Nephron progenitor cell (in vitro differentiated cells): ENCODE measurements around the gene HS1BP3.

ENCODE experiments used
- DNase-seq: peaks from one replicate; pipeline ENCODE4 v3.0.0; 2021
- H3K27ac Mint-ChIP-seq: 2 replicates; pipeline ENCODE4 v1.8.0; 2021; ENCODE audit warnings: mild to moderate bottlenecking, moderate library complexity, mixed read lengths
- H3K27me3 Mint-ChIP-seq: 2 replicates; pipeline ENCODE4 v1.8.0; 2021; ENCODE audit warnings: mild to moderate bottlenecking, low read depth, mixed read lengths; ENCODE audit not compliant: poor library complexity
- H3K36me3 Mint-ChIP-seq: 2 replicates; pipeline ENCODE4 v1.8.0; 2021; ENCODE audit warnings: low read depth, mixed read lengths
- H3K4me1 Mint-ChIP-seq: 2 replicates; pipeline ENCODE4 v1.8.0; 2021; ENCODE audit warnings: mixed read lengths
- H3K4me3 Mint-ChIP-seq: 2 replicates; pipeline ENCODE4 v1.8.0; 2021; ENCODE audit warnings: mild to moderate bottlenecking, moderate library complexity, mixed read lengths
- H3K9me3 Mint-ChIP-seq: 2 replicates; pipeline ENCODE4 v1.8.0; 2021; ENCODE audit warnings: mild to moderate bottlenecking, moderate library complexity, mixed read lengths
- TF ChIP-seq, protein P1 (sequence below): fragments of 200-600 bp; sonication (generic); IDR thresholded peaks from 2 replicates; pipeline ENCODE4 v1.5.0; 2021; ENCODE audit warnings: antibody characterized with exemption

The HS1BP3 gene

DNA sequence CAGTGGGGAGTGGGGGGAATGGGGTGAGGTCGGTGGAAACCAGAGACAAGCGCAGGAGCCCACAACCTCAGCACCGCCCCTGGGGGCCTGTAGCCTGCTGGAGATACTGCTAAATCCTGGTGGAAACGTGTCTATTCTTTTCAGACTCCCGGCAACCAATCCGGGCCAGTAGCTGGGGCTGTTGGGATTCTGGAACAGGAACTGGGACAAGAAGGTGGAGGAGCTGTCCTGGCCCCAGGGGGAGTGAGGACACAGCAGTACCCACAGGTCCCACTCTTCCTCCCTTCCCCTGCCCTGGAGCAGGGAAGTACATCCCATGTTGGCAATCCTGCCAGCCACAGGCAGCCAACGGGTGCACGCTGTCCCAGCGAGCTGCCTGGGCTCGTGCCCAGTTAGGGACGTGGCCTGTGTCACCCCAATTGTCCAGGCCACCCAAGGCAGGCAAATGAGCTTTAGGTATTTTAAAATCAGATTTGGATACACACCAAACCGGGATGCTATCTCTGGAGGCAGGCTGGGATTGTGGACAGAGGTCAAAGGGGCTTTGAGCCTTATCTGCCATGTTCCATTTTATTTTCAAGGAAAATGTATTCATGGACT is 51.8 kb downstream of the HS1BP3 start:
- no peaks in the 10 kb centered on the region for H3K9me3 Mint-ChIP-seq
- peaks cover 4% of the 10 kb centered on the region for H3K27me3 Mint-ChIP-seq
- TF ChIP-seq, protein P1, sequence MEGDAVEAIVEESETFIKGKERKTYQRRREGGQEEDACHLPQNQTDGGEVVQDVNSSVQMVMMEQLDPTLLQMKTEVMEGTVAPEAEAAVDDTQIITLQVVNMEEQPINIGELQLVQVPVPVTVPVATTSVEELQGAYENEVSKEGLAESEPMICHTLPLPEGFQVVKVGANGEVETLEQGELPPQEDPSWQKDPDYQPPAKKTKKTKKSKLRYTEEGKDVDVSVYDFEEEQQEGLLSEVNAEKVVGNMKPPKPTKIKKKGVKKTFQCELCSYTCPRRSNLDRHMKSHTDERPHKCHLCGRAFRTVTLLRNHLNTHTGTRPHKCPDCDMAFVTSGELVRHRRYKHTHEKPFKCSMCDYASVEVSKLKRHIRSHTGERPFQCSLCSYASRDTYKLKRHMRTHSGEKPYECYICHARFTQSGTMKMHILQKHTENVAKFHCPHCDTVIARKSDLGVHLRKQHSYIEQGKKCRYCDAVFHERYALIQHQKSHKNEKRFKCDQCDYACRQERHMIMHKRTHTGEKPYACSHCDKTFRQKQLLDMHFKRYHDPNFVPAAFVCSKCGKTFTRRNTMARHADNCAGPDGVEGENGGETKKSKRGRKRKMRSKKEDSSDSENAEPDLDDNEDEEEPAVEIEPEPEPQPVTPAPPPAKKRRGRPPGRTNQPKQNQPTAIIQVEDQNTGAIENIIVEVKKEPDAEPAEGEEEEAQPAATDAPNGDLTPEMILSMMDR, result no peak
- no peak for DNase-seq
- peak overlapping the region; percentile 91 for H3K27ac Mint-ChIP-seq
- H3K4me3 Mint-ChIP-seq, result no peak overlapping the region
- no peaks in the 10 kb centered on the region for H3K36me3 Mint-ChIP-seq
- H3K4me1 Mint-ChIP-seq, result peaks cover 86% of the 10 kb centered on the region

DNA sequence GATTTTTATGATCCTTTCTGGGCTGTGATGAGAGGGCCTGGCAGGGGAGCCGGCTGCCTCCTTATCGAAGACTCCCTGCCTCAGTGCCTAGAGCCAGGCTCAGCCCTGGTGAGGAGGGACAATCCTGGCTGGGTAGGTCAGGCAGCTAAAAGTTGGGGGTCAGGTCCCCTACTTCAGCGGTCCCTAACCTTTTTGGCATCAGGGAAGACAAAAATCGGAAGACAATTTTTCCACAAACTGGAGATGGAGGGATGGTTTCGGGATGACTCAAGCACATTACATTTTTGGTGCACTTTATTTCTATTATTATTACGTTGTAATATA is 53.1 kb downstream of the HS1BP3 start:
- no peaks in the 10 kb centered on the region for H3K9me3 Mint-ChIP-seq
- DNase-seq, result no peak
- H3K27me3 Mint-ChIP-seq, result no peaks in the 10 kb centered on the region
- H3K4me1 Mint-ChIP-seq, result peaks cover 90% of the 10 kb centered on the region
- TF ChIP-seq, protein P1, result no peak
- peak overlapping the region; percentile 44 for H3K4me3 Mint-ChIP-seq
- no peaks in the 10 kb centered on the region for H3K36me3 Mint-ChIP-seq
- H3K27ac Mint-ChIP-seq, result peak overlapping the region; percentile 97

DNA sequence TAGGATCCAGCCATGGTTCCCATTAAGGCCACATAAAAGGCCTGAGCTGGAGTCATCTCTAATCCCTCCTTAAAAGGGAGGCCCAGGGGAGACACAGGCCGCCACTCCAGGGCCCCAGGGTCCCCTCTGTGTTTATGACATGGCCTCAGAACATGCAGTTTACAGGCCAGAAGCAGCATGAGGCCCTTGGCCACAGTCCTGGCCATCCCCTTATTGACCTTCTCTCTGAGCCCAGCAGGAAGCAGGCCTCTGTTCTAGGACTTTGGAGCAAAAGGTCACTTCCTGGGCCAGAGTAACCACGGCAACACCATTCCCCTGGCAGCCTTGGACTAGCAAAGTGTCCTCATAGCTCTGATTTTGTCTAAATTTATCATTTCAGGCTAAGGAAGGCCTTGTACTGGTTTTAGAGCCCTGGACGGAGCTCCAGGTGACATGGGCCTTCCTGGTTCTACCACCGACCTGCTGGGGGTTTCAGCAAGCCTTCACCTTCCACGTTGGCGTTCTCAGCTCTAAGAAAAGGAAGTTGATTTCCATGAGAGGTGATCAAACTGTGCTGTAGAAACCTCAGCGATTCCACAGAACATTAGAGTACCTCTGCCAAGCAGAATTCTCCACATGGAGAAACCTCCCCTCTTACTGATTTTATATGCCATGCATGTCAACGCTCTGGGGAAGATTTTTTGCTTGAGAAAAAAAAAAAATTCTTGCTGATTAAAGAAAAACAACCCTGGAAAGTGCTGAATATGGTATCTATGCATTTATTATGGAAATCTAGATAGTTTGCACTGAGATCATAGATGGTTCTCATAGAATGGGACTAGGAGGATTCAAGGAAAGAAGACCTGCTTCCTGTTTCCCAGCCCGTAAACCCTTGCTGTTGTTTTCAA is 53.7 kb downstream of the HS1BP3 start:
- Mint-ChIP-seq H3K27ac (peak overlapping the region; percentile 97), H3K36me3 (no peaks in the 10 kb centered on the region), H3K4me1 (peaks cover 96% of the 10 kb centered on the region), H3K4me3 (peak overlapping the region; percentile 63), H3K9me3 (no peaks in the 10 kb centered on the region), H3K27me3 (no peaks in the 10 kb centered on the region)
- DNase-seq, result peak; percentile 41
- TF ChIP-seq, protein P1, result no peak

- TF ChIP-seq, protein P1, result no peak
- Mint-ChIP-seq H3K4me1 (peaks cover 94% of the 10 kb centered on the region), H3K27ac (peak overlapping the region; percentile 99), H3K27me3 (no peaks in the 10 kb centered on the region), H3K9me3 (no peaks in the 10 kb centered on the region), H3K4me3 (peak overlapping the region; percentile 63), H3K36me3 (no peaks in the 10 kb centered on the region)
- no peak for DNase-seq
Measured at GRCh38 chr2:20596193-20596972, 54.5 kb downstream of the HS1BP3 start.

DNA sequence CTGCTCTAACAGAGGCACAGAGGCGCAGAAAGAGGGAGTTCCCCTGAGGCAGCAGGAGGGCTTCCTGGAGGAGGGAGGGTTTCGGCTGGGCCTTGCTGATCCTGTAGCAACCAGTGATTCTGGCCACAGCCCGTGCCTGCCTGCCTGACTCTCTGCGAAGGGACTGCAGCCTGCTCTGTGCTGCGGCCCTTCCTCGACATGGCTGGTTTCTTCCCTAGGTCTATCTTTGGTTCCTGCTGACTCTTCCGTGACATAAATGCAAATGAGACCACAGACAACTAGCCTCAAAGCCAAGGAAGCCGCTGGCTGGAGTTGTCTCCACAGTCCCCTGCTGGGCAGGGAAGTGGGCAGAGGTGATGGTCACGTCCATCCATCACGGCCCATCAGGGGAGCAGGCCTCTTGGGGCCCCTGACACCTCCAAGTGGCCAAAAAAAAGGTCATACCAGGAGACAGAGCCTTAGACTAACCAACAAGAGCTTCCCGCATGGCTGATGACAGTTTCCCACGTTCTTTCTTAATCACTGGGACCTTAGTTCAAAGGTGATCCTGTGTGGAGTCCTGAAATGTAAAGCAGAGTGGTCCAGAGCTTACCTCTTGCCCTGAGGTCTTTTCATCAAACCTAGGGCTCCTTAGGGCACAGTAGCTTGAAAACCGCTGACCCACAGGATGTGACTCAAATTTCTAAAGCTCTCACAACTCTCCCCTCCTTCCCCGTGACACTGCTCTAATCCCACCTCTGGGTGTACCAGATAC is 55.3 kb downstream of the HS1BP3 start:
- Mint-ChIP-seq H3K36me3 (no peaks in the 10 kb centered on the region), H3K4me3 (peak overlapping the region; percentile 53), H3K27ac (peak overlapping the region; percentile 99), H3K9me3 (no peaks in the 10 kb centered on the region), H3K4me1 (peaks cover 92% of the 10 kb centered on the region), H3K27me3 (peaks cover 3% of the 10 kb centered on the region)
- TF ChIP-seq, protein P1, result no peak
- no peak for DNase-seq
